HG03095 (cell line): ENCODE data around the gene PPP2R1B.

ENCODE experiments used
- ATAC-seq: cut with Tn5 transposase; IDR thresholded peaks from one replicate; pipeline ENCODE4 v1.9.1; 2021; ENCODE audit warnings: moderate library complexity; ENCODE audit not compliant: unreplicated experiment

The PPP2R1B gene

DNA sequence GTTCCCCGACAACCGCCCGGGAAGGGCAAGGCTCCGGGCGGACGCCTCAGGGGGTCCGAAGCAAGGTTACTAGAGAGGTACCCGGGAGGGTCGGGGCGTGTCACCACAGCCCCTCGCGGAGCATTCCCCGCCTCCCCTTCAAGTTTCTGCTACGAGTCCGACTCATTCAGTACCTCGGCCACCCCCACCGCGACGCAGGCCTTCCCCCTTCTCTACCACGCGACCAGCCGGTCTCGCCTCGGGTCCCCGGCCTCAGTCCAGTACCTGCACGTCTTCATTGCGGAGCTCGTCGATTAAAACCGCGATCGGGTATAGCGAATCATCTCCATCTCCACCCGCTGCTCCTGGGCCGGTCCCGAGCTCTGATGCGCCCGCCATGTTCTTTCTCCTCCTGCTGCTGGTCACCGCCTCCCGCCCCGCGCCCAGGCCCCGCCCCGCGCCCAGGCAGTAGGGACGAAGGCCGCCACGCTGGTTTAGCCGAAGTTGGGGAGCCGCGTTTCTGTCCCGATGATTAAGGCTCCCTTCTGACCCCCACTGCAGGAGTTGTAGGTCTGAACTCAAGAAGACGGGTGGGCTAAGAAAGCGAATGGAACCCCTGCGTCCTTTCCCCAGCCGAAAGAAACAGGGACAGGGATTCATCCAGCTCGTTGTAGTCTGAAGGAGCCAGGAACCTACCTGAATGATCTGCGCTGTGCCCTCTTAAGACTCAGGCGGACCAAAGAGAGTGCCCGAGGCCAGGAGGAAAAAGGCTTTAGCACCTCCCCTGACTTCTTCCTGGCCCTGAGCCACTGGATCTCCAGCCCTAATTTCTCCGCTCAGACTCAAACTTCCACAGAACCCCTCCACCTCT lies at the start of gene PPP2R1B:
TSS of gene PPP2R1B (minus strand) at position 406 of the 850 bp plus-strand sequence. CDS start at position 378, 28 bp downstream.
- ATAC-seq: peak; percentile 93

DNA sequence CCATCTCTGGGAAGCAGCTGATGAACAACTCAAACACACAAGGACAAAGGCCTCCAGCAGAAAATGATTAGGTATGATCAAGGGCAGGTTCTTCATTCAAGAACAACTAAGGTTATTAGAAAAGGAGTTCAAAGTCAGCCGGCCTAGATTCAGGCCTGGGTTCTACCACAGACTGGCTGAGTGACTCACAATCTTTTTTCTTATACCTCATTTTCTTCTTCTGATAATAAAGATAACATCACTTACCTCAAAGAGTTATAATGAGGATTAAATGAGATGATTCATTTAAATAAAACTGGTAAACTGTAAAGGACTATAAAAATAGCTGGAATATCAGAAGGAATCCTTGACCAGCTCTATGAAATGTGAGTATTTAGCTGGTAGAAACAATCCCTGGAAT lies 49.3 kb upstream of the PPP2R1B start:
- no peak for ATAC-seq

- ATAC-seq: no peak
Observed at GRCh38 chr11:111814557-111815320, 48.5 kb upstream of the PPP2R1B start.

GRCh38 chr11:111814106-111814505 lies 47.9 kb upstream of the PPP2R1B start:
- no peak for ATAC-seq

DNA sequence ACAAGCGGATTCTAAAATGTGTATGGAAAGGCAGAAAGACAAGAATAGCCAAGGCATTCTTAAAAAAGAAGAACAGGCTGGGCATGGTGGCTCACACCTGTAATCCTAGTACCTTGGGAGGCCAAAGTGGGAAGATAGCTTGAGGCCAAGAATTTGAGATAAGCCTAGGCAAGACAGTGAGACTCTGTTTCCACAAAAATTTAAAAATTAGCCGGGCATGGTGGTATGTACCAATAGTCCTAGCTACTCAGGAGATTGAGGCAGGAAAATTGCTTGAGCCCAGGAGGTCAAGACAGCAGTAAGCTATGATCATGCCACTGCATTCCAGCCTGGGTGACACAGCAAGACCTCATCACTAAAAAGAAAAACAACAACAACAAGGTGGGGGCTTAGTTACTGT lies 46.0 kb upstream of the PPP2R1B start:
- ATAC-seq: no peak

GRCh38 chr11:111811445-111811844 lies 45.3 kb upstream of the PPP2R1B start:
- ATAC-seq: no peak

- no peak for ATAC-seq
Observed at GRCh38 chr11:111808834-111809233, 42.6 kb upstream of the PPP2R1B start.

- no peak for ATAC-seq
Observed at GRCh38 chr11:111808063-111808588, 41.9 kb upstream of the PPP2R1B start.

DNA sequence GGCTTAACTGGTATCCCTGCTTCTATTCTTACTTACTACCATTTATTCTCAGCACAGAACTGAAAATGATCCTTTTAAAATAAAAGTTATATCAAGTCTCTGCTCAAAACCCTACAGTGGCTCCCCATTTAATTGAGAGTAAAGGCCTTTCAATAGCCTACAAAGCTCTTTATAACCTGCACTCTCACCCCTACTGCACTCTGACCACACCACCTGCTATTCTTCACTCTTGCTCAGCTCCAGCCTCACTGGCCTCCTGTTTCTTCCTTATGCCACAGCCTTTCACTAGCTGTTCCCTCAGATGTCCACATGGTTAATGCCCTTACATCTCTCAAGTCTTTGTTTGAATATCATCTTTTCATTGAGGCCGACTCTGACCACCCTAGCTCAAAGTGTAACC lies 40.9 kb upstream of the PPP2R1B start:
- no peak for ATAC-seq

DNA sequence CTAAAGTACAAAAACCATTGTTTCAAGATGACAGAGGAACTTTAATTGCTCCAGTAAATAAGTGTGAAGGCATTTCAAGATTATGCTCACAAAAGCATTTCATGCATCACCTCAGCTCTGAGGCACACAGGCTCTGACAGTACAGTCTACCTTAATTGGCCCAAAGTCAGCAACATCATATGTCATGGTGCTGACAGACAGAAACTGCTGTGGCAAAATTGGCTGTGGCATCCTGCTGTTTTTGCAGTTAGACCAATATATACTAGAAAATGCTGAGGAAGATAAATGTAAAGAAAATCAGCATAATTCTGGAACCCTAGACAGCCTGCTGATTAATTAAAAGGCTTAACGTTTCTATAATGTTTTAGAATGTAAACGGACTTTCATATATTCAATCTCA lies 34.9 kb upstream of the PPP2R1B start:
- ATAC-seq: no peak

DNA sequence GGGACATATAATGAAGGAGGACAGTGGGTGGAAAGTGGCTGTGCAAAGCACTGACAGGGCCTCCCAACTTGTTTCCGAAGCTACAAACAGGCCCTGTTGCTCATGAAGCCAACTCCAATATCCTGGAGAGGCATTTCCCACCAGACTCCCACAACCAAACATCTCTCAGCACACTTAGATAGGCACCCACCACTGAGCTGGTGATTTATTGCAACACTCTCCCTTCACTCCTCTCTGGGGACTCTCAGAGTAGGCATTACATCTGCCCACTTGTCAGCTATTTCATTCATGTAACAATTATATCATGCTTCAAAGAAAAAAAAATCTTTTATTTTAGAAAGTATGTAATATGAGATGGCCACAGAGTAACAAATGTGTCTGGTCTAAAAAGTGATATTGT lies 32.1 kb upstream of the PPP2R1B start:
- no peak for ATAC-seq

DNA sequence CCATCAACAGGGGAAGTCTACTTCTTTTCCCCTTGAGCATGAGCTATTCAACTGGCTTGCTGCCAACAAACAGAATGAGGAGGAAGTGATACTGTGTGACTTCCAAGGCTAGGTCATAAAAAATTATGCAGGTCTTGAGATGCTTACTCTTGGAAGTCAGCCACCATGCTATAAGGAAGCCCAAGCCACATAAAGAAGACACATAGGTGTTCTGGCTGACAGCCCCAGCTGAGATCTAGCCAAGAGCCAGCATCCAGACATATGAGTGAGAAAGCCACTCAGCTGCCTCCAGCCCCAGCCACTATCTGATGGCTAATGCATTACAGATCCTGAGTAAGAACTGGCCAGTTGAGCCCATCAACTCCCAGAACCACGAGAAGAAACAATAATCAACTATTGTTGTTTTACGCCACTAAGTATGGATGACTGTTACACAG lies 31.0 kb upstream of the PPP2R1B start:
- peak; percentile 51 for ATAC-seq

- ATAC-seq: no peak
Observed at GRCh38 chr11:111796696-111797095, 30.5 kb upstream of the PPP2R1B start.

GRCh38 chr11:111795334-111795985 lies 29.3 kb upstream of the PPP2R1B start:
- ATAC-seq: no peak

GRCh38 chr11:111793863-111794262 lies 27.7 kb upstream of the PPP2R1B start:
- ATAC-seq: no peak

DNA sequence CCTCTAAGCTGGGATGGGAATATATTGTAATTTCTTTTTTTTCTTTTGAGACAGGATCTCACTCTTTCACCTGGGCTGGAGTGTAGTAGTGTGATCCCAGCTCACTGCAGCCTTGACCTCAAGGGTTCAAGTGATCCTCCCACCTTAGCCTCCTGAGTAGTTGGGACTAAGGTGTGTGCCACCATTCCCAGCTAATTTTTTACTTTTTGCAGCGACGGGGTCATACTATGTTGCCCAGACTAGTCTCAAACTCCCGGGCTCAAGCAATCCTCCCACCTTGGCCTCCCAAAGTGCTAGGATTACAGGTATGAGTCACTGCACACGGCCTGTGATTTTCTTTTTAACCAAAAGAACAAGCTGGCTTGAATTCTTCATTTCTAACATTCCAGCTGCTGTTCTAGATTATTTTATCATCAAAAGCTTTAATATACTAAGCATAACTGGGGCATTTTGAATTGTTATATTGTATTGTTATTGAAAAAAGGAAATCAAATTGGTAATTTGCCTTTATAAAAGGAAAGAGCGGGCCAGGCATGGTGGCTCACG lies 26.8 kb upstream of the PPP2R1B start:
- ATAC-seq: no peak

- no peak for ATAC-seq
Observed at GRCh38 chr11:111792314-111792713, 26.1 kb upstream of the PPP2R1B start.

DNA sequence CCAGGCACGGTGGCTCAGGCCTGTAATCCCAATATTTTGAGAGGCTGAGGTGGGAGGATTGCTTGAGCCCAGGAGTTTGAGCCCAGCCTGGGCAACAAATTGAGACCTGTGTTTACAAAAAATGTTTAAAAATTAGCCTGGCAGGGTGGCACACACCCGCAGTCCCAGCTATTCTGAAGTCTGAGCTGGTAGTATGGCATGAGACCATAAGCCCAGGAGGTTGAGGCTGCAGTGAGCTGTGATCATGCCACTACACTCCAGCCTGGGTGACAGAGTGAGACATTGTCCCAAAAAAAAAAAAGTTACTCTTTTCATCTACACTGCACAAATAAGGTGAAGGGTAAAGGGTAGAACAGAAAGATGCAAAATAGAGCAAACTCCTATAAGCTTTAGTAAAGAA lies 22.3 kb upstream of the PPP2R1B start:
- no peak for ATAC-seq

GRCh38 chr11:111788051-111788450 lies 21.9 kb upstream of the PPP2R1B start:
- no peak for ATAC-seq

DNA sequence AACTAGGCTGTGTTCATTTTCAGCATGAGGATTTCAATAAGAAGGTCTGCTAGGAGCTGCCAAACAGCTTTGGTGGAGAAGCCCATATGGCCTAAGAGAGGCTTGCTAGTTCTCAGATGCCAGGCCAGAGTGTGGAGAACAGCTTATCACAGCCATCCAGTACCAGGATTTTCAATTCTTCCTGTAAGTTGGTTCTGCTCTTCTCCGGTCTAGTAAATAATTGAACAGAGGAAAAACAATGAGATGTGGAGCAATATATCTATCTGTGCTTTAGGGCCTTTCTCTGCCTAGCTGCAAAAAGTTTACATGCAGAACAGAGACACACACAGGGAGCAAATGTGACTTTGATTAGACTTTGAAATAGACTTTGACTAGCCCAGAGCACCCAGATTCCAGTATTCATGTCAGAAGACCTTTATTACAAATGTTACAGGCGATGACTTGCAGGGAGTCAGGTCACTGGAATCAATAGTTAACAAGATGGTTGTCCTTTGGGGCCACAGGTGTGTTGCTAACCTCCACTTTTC lies 19.8 kb upstream of the PPP2R1B start:
- ATAC-seq: no peak

DNA sequence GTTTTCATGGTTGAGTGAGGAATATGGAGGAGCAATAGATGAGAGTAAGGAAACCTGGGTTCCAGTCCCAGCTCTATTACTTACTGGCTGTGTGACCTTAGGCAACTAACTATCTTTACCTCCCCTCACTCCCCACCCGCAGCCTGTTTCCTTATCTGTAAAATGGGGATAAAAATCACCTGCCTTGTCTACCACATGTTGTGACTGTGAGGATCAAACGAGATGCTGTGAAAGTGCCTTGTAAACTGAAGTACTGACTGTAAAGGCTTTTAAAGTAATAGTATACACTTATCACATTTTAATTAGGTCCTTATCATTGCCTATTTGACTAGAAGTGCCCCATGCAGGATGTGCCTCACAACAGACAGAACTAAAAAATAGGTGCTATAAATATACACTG lies 18.9 kb upstream of the PPP2R1B start:
- ATAC-seq: no peak
